Measurements from ENCODE around the gene IL2RG. TPM values are rescaled to one million over a fixed set of nuclear protein-coding genes. Genes with fewer than 3 reads are reported as not detected.

Gene IL2RG
- polyA plus RNA-seq, 1 experiment: not detected

DNA sequence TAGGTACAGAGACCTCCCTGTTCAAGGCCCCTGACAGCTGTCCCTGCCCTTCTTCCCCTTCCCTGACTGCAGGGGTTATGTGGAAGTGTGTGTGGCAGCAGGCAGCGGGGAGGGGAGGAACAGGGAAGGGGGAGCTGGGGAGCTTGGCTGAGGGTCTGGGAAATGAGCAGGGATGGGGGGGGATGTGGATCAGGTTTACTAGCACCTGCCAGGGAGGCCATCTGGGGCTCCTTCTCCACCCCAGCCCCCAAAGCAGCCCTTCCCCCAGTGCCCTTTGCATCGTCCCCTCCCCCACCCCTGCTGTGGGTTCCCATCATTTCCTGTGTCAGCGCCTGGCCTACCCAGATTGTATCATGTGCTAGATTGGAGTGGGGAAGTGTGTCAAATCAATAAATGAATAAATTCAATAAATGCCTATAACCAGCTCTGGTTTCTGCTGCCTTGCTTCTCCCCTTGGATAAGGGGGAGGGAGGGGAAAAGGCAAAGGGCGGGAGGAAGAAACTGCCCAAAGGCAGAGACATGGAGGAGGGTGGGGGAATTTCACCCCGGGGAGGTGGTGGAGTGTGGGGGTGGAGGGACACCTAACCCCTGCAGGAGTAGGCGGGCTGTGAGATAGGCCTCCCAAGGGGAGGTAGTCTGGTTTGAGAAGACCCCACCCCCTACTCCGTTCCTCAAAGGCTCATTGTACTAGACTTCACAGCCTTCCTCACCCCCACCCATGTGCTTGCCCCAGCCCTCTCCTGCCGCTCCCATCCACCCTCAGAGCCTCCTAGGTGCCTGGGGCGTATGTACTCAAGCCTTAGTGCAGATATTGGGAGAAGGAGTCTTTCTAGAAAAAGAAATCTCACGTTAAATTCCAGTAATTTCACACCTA lies 8.0 kb downstream of the IL2RG start:
- TF ChIP-seq, protein P1, sequence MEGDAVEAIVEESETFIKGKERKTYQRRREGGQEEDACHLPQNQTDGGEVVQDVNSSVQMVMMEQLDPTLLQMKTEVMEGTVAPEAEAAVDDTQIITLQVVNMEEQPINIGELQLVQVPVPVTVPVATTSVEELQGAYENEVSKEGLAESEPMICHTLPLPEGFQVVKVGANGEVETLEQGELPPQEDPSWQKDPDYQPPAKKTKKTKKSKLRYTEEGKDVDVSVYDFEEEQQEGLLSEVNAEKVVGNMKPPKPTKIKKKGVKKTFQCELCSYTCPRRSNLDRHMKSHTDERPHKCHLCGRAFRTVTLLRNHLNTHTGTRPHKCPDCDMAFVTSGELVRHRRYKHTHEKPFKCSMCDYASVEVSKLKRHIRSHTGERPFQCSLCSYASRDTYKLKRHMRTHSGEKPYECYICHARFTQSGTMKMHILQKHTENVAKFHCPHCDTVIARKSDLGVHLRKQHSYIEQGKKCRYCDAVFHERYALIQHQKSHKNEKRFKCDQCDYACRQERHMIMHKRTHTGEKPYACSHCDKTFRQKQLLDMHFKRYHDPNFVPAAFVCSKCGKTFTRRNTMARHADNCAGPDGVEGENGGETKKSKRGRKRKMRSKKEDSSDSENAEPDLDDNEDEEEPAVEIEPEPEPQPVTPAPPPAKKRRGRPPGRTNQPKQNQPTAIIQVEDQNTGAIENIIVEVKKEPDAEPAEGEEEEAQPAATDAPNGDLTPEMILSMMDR (IDR thresholded peaks at IDR 0.05; ENCODE audit: low read depth, low read length): no peak
- no peak for DNase-seq (ENCODE audit: low read depth, low spot score)
- ChIA-PET POLR2A (no interaction called here), CTCF (no interaction called here)
- H3K9me3 ChIP-seq (ENCODE audit: control insufficient read depth, insufficient read depth, low read length): no peaks in the 10 kb centered on the region
- H3K4me3 ChIP-seq (ENCODE audit: low read depth, low read length): no peak overlapping the region
- H3K27me3 ChIP-seq (ENCODE audit: control insufficient read depth, insufficient read depth, low read length): peaks cover 2% of the 10 kb centered on the region
- no peak overlapping the region for H3K27ac ChIP-seq (ENCODE audit: low read depth, low read length)

GRCh38 chrX:71102292-71102691 lies 9.1 kb downstream of the IL2RG start:
- H3K4me3 ChIP-seq (ENCODE audit: low read depth, low read length): no peak overlapping the region
- H3K9me3 ChIP-seq (ENCODE audit: control insufficient read depth, insufficient read depth, low read length): no peaks in the 10 kb centered on the region
- TF ChIP-seq, protein P1 (IDR thresholded peaks at IDR 0.05; ENCODE audit: low read depth, low read length): no peak
- ChIA-PET CTCF (interaction anchor here (1.4 kb wide), 1 partner anchor 27 kb away, joined by 3 read pairs; no protein-coding TSS in a partner anchor), POLR2A (no interaction called here)
- peaks cover 2% of the 10 kb centered on the region for H3K27me3 ChIP-seq (ENCODE audit: control insufficient read depth, insufficient read depth, low read length)
- no peak overlapping the region for H3K27ac ChIP-seq (ENCODE audit: low read depth, low read length)
- DNase-seq (ENCODE audit: low read depth, low spot score): no peak

GRCh38 chrX:71100581-71101505 lies 10.5 kb downstream of the IL2RG start:
- Histone ChIP-seq H3K27ac (ENCODE audit: low read depth, low read length) (no peak overlapping the region), H3K9me3 (ENCODE audit: control insufficient read depth, insufficient read depth, low read length) (no peaks in the 10 kb centered on the region), H3K27me3 (ENCODE audit: control insufficient read depth, insufficient read depth, low read length) (peaks cover 2% of the 10 kb centered on the region), H3K4me3 (ENCODE audit: low read depth, low read length) (no peak overlapping the region)
- POLR2A ChIA-PET: no interaction called here
- TF ChIP-seq, protein P1 (IDR thresholded peaks at IDR 0.05; ENCODE audit: low read depth, low read length): no peak
- no peak for DNase-seq (ENCODE audit: low read depth, low spot score)
- CTCF ChIA-PET: interaction anchor here (1.4 kb wide), 1 partner anchor 28 kb away, joined by 3 read pairs; no protein-coding TSS in a partner anchor

- ChIA-PET CTCF (interaction anchor here (0.6 to 1.4 kb wide), 3 partner anchors 12 to 318 kb away, joined by 3 read pairs; partner anchors contain the start of genes IL2RG and TAF1), POLR2A (no interaction called here)
- TF ChIP-seq, protein P1 (IDR thresholded peaks at IDR 0.05; ENCODE audit: low read depth, low read length): no peak
- Histone ChIP-seq H3K27me3 (ENCODE audit: control insufficient read depth, insufficient read depth, low read length) (peaks cover 2% of the 10 kb centered on the region), H3K9me3 (ENCODE audit: control insufficient read depth, insufficient read depth, low read length) (no peaks in the 10 kb centered on the region), H3K4me3 (ENCODE audit: low read depth, low read length) (no peak overlapping the region), H3K27ac (ENCODE audit: low read depth, low read length) (no peak overlapping the region)
- DNase-seq (ENCODE audit: low read depth, low spot score): no peak
Measured at GRCh38 chrX:71099736-71100135, 11.6 kb downstream of the IL2RG start.
